HG03342 (cell line): ENCODE measurements around the gene MEG3.
"Not testable (repeated sequence)": the region's sequence is repeated elsewhere in the genome, so short reads cannot be mapped to it uniquely, and the experiment has no call there.

ENCODE experiments used
- ATAC-seq: cut with Tn5 transposase; IDR thresholded peaks from one replicate; pipeline ENCODE4 v1.9.1; 2021; ENCODE audit warnings: mild to moderate bottlenecking, moderate library complexity; ENCODE audit not compliant: unreplicated experiment

Gene MEG3

DNA sequence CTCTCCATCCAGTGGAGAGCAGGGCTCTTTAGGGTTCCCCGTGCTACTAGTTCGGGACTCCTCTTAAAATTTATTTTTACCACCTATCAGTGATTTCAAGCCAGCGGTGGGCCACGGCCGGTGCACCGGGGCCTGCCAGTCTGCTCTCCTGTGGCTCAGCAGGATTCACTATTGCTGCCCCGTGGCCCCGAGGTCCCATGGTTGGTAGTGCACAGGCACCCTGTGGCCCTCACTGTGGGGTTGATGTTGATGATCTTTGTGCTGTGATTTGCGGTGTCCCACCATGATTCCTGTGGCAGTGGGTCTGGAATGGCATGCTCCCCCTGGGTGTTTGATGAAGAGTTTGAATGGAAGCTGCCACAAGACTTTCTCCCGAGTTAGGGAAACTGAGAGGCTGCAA is 12.6 kb upstream of the MEG3 start:
- ATAC-seq: no peak

- no peak for ATAC-seq
Measured at GRCh38 chr14:100815478-100816285, 10.2 kb upstream of the MEG3 start.

DNA sequence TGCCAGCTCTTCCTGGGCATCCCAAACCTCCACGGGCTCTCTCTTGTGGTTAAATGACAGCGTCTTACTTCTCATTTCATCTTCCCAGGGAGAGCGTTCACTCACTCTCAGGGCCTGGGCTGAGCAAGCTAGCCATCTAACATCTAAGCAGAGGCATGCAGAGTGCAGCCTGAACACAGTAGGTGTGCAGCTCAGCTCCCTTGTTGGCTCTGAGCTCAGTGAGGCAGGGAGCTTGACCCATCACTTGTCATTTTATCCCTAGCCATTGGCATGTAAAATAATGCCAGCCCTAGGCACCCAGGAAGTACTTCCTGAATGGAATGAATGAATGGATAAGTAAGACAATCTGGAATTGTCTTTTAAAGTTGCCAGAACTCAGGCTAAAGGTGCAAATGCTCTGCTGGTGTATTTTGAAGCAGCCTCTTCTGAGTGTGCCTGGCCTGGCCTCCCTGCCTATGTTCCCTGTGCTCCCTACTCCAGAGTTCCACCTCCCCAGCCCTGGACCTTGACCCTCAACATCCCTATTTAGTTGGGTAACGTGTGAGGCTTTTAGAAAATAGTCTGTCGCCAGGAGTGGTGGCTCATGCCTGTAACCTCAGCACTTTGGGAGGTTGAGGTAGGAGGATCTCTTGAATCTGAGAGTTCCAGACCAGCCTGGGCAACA is 9.5 kb upstream of the MEG3 start:
- no peak for ATAC-seq

- ATAC-seq: no peak
Measured at GRCh38 chr14:100816950-100817901, 8.7 kb upstream of the MEG3 start.

- no peak for ATAC-seq
Measured at GRCh38 chr14:100818221-100818699, 7.7 kb upstream of the MEG3 start.

DNA sequence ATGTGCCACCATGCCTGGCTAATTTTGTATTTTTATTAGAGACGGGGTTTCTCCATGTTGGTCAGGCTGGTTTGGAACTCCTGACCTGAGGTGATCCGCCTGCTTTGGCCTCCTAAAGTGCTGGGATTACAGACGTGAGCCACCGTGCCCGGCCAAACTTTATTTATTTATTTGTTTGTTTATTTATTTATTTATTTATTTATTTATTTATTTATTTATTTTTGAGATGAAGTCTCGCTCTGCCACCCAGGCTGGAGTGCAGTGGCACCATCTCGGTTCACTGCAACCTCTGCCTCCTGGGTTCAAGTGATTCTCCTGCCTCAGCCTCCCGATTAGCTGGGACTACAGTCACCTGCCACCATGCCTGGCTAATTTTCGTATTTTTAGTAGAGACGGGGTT is 7.0 kb upstream of the MEG3 start:
- not testable (repeated sequence) for ATAC-seq

GRCh38 chr14:100819453-100819828 is 6.5 kb upstream of the MEG3 start:
- ATAC-seq: no peak

DNA sequence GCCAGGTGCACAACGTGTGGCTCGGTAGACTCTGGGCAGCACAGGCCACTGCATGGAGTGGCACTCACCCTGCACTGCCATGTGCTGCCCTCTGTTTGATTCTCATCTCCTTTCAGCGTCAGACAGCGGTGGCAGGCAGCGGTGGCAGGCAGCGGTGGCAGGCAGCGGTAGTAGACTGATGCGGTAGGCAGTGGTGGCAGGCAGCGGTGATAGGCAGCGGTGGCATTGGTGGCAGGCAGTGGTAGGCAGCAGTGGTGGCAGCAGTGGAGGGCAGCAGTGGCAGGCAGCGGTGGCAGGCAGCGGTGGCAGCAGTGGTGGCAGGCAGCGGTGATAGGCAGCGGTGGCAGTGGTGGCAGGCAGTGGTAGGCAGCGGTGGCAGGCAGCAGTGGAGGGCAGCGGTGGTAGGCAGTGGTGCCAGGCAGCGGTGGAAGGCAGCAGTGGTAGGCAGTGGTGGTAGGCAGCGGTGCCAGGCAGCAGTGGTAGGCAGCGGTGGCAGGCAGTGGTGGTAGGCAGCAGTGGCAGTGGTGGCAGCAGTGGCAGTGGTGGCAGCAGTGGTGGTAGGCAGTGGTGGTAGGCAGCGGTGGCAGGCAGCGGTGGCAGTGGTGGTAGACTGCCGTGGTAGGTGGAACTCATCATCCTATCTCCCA is 6.0 kb upstream of the MEG3 start:
- ATAC-seq: no peak

- no peak for ATAC-seq
Measured at GRCh38 chr14:100820957-100821356, 5.0 kb upstream of the MEG3 start.

DNA sequence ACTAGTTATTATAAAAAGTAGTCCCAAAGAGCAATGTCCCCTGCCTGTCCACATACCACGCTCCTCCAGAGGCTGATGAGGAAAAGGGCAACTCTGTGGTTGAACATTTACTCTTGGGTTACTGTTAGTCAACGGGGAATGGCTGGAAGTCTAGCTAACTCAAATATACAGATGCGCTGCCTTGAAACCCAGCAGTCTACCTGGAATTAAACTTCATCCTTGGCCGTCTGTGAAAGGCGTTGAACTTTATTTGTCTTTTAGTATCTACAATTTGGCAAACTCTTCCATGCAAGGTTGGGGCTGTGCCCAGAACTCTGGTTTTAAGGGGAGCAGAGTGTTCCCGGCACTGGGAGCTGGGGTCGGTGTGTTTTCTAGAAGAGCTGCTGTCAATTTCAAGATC is 3.9 kb upstream of the MEG3 start:
- no peak for ATAC-seq

GRCh38 chr14:100822532-100823296 is 3.2 kb upstream of the MEG3 start:
- no peak for ATAC-seq

- no peak for ATAC-seq
Measured at GRCh38 chr14:100823413-100824080, 2.4 kb upstream of the MEG3 start.

DNA sequence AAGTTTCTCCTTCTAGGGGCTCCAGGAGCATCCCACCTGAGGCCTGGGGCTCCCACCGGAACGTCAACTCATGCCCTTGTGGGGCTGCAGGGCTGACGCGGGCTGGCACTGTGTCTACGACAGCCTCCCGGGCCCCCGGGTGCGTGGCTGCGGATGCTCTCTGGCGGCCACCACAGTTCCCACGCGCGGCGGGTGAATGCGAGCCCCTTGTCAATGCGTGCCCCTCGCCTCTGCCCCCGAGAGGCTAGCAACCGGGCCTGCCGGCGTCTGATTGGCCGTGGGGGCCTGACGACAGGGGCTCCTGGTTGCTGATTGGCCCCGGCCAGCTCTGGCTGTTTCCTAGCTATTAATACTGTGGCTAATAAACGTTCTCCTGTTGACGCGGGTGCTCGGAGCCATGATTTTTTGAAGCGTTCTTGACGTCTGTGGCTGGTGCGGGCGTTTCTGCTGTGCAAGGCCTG is 1.8 kb upstream of the MEG3 start:
- no peak for ATAC-seq

GRCh38 chr14:100824901-100825712 is 811 bp upstream of the MEG3 start:
- no peak for ATAC-seq

DNA sequence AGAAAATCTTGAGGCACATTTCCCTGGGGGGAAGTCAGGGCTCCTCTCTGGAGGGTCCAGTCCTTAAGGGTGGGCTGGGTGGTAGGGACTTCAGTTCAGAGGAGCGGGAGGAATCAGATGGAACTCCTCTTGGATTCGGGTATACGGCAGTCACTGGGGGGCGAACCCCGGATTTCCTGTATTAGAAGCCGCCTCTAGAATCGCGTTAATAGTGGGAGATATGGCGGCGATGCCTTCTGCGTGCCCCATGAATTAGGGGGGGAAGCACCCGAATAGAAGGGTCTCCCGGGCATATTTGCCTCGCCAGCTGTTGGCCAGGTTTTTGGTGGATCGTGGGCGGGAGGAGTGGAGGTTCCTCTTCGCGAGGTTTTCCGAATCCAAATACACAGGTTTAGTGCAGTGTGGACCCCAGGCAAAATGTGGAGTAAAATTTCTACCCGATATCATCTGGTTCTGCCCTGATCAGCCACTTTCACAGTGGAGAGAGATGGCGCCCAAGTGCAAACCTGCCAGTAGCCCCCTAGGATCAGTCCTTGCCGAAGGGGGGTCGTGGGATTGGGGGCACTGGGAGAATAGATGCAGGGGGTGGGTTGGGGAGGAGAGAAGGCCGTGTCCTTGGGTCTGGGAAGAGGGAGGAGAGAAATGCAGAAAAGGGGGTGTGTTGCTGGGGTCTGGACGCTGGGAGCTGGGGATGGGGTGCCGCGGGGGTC is 628 bp downstream of the MEG3 start:
- no peak for ATAC-seq

DNA sequence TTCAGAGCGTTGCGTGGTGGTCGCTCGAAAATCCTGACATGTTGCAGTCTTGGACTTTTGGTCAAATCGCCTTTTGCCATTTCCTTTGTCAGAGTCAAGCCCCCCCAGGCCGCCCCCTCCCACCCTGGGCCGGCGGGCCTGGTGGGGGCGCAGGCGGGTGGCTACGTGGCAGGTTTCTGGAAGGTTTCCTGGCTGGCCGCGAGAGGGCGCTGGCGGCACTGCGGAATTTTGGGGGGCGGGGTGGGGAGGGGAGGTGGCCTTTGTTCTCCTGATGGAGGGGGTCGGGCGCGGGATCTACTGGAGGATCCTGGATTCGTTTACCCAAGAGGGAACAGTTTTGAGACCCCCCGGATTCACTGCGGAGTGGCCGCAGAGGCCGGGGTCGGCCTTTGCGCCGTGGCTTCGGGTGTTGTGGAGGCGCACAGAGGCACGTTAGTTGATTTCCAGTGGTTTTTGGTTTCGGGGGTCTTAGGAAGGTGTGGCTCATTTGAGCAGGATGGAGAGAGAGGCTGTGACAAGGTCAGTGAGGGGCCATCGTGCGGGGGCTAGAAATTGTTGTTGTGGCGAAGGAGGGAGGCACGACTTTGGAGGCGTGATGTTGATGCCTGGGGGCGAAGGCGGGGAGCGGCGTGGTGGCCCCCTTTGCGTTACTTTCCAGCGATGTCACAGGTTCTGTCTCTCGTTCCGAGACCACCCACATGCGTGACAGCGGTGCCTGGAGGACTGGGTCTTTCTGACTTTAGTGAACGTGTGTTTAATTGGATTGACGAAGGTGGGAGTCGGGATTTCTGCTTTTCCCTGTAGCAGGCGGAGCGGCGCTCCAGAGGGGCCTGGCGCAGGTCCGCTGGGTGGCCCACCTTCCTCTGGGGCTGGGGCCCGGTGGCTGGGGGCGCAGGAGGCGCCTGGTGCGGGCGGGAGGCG is 1.4 kb downstream of the MEG3 start:
- ATAC-seq: no peak
